GOT3 (cell line): ENCODE results near the gene EYA2.

ENCODE experiments used
- DNase-seq: peaks from one replicate; lab custom pipeline; 2025; ENCODE audit warnings: mixed read lengths; lab: John Stamatoyannopoulos, UW

The EYA2 gene

DNA sequence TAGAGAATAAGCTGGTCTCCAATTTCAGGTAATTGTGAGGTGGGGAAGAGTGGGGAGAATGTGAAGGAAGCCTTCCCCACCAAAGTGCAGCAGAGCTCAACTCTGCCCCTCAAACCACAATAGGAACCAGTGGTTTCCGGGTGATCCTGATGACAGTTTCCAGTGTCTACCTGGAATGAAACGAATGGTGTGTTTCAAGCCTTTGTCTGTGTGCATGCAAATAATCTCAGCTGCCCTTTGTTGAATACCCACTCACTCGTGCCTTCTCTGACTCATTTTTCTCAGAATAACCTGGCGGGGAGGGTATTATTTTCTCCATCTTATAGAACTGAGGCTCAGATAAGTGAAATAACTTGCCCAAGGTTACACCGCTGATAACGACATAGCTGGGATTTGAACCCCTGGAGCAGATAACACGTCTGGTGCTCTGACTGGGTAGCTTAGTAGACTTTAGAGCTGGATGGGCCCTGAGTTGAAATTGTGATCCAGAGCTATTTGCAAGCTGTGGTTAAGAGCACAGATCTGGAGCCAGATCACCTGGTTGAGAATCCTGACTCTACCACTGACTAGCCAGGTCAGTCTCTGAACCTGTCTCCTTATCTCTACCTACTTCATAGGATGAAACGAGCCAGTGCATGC, 85.1 kb downstream of the EYA2 start:
- no peak for DNase-seq

GRCh38 chr20:46981184-46981583, 86.5 kb downstream of the EYA2 start:
- no peak for DNase-seq

DNA sequence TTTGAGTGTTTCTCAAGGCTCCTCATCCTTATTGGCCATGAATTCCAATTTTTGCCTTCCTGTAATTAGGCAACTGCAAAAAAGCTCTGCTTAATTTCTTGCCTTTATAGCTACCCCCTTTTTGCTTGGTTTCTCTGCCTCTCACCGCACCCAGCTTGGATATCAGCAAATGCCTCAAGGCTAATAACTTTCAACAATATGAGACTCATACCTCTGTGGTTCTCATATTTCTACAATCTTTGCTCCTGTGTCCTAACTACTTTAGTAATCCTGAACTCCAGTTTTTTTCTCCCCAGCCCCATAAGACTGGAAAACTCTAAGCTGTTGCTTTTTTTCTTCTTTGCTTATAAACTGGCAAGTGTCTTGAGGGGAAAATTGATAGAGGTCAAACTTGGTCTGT, 88.8 kb downstream of the EYA2 start:
- DNase-seq = no peak

DNA sequence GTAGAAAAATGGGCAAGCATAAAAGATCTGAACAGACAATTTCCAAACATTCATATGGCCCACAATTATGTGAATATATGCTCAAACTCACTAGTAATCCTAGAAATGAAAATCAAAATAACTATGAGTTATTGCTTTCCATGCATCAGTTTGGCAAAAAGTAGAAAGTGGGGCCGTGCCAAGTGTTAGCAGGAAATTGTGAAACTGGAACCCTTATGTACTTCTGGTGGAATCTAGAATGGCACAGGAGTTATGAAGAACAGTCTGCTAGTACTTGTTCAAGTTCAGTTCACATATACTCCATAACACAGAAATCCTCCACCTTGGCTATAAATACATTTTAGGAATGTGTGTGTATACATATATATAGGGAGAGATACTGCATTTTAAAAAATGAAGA, 89.8 kb downstream of the EYA2 start:
- no peak for DNase-seq

GRCh38 chr20:46985250-46985649, 90.6 kb downstream of the EYA2 start:
- DNase-seq = no peak

- DNase-seq = no peak
Measured at GRCh38 chr20:46985671-46986070, 91.0 kb downstream of the EYA2 start.

DNA sequence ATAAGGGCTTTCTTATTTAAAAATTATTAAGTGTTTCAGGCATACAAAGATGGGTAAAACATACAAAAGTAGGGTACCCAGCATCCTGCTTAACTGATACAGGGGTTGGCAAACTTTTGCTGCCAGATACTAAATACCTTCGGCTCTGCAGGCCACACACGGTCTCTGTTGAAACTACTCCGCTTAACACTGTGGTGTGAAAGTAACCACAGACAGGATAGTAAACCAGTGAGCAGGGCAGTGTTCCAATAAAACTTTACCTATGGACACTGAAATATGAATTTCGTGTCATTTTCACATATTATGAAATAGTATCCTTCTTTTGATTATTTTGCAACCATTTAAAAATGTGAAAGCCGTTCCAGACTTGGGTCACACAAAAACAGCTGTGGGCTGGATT, 92.4 kb downstream of the EYA2 start:
- DNase-seq = no peak

DNA sequence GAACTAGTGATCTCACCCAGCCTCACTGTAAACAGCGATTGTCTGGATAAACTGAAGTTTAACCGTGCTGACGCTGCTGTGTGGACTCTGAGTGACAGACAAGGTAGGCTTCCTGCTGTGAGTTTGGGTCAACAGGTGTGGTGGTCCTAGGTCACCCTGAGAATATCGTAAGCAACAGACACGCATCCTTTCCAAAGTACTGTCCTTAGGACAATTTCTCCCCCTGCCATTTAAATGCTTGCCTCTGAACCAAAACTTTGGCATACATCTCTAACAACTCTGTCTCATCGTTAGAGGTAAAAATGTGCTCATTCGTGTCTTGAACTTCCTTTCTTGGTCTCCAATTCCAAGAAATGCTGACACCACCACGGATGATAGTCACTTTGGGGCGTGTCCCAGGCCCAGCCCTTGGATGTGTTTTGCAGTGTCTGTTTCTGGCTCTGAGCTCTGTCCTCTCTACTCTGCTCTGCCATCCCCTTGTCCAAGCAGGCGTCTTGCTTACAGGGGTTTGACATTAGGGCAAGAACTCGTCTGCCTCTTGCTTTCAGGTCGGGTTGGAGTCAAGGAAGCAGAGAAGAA, 95.5 kb downstream of the EYA2 start:
- no peak for DNase-seq

DNA sequence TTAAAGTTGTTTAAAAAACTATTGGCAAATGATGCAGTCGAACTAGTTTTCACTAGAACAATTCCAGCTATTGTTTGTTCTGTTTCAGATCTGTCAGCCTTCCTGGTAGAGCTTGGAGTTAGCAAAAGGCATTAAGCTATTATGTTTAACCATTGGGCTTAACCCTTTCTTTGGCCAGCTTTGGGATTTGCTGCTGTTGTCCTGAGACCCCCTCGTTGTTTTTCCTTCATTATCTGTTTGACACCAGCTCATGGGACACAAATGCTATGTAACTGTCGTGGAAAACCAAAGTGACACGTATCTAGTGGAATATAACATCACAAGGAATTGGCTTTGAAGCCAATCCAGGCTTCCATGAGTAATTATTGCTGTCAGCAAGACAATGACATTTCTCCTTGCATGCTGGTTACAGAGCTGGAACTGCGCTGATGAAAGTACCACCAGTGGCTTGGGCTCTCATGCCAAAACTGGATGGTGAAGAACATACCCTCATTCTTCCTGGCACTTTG, 96.0 kb downstream of the EYA2 start:
- DNase-seq = no peak

GRCh38 chr20:46991168-46991567, 96.5 kb downstream of the EYA2 start:
- no peak for DNase-seq

DNA sequence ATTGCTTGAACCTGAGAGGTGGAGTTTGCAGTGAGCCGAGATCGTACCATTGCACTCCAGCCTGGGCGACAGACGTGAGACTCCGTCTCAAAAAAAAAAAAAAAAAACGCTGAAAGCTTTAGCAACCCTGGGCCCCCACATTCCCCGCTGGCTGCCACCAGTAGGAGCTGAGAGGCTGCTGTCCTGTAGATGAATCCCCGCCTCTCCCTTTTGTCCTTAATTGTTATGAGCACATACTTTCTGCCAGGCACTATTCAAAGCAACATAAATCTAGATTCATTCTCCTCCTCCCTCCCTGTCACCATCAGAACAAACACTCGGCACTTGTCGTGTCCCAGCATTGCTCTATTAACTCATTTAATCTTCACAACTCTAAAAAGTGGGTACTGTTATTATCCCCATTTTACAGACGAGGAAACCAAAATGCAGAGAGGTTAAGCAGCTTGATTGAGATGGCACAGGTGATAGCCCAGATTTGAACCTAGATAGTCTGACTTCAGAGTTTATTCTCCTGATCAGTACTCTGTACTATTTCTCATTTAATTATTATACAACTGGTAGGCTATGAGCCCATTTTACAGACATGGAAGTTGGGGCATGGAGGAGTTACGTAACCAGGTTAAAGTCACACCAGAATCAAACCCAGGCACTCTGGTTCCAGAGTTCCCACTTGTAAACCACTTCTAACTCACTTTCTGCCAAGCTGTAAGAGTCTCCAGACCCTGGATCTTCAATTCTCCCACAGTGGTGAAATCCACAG, 97.4 kb downstream of the EYA2 start:
- no peak for DNase-seq

DNA sequence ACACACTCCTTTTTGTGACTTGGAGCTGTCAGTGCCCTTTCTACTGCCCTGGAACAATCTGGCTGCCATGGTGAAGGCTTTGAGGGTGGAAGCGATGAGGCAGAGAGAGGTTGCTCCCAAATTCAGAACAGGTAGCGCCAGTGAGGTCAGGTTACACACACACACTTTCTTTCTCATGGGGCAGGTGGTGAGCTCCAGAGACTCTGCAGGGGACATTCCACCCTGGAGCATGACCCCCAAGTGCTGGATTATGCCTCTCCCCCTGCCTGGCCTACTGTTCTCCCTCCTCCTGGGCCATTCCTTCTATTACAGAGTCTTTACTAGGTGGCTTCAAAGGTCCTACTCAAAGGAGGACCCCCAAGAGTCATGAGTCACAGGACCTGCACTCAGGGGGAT, 98.0 kb downstream of the EYA2 start:
- DNase-seq = no peak

GRCh38 chr20:46993465-46994095, 98.9 kb downstream of the EYA2 start:
- no peak for DNase-seq

- DNase-seq = no peak
Measured at GRCh38 chr20:46994341-46994740, 99.7 kb downstream of the EYA2 start.

DNA sequence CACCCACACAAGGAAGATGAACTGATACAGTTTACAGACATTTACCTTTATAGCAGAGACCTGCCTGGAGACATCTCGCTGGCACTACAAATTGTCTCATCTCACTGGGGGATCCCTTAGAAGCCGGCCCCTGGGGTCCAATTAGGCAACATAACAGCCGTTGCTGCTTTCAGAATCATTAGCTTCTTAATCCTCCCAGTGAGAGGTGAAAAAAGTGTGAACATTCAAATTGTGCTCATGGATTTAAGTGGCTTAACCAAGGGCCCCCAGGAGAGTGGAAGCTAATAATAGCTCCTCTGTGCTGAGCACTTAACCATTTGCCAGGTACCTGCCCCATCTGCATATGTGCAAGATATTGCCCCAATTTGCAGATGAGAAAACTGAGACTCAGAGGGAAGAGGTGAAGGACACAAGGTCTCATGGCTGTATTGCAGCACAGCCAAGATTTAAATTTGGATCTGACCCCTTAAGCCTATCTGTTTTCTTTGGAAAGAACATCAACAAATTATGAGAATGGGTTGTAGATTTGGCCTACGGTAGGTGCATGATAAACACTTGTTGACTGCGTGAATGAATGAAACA, 101.0 kb downstream of the EYA2 start:
- DNase-seq = no peak

DNA sequence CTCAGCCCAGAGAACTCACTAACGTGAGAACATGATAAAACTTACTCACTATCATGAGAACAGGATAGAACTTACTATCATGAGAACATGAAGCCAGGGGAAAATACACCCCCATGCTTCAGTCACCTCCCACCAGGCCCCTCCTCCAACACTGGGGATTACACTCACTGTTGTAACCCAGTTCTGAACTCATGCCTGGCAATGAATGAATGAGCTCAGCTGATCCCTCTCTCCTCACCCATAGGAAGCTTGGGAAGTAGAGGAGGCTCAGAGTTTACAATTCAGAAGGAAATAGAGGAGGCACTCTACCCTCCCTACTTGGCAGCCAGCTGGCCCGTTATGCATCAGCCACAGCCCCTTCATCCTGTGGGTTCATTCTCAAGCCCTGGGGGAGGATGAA, 102.5 kb downstream of the EYA2 start:
- DNase-seq = no peak

- no peak for DNase-seq
Measured at GRCh38 chr20:46998477-46999240, 104.0 kb downstream of the EYA2 start.

DNA sequence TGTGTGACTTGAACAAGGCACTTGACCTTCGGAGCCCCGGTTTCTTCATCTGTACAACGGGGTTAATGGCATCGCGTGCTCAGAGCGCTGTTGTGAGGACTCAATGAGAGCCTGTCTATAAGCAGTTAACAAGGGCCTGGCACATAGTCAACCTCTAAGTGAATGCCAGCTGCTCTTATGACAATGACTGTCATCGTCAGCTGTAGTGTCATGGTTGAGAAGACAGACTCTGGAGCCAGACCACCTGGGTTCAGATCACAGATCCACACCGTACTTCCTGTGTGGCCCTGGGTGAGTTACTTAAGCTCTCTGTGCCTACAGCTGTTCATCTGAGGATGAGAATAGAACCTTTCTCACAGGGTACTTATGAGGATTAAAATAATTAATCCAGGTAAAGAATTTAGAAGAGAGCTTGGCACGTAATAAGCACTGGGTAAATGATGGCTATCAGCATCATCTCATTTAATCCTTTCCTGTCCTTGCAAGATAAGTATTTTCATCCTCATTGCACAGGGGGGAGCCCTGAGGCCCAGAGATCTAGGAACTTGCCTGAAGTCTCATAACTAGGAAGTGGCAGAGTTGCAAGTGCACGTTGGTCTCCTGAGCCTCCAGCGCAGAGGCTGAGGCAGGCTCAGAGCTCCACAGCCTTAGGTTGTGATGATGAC, 105.3 kb downstream of the EYA2 start:
- DNase-seq = no peak

GRCh38 chr20:47003223-47003622, 108.6 kb downstream of the EYA2 start:
- DNase-seq = no peak

GRCh38 chr20:47004179-47004578, 109.5 kb downstream of the EYA2 start:
- no peak for DNase-seq
